ENCODE results near the gene ATG2A.

ATG2A gene

GRCh38 chr11:64891215-64891848 lies 25.7 kb downstream of the ATG2A start:
- Histone ChIP-seq H3K23ac (ENCODE audit: low read length) (no peak overlapping the region), H2AFZ (ENCODE audit: insufficient read depth, low read length, poor library complexity) (no peak overlapping the region), H2BK120ac (ENCODE audit: insufficient read depth, low read length, poor library complexity) (no peak overlapping the region), H4K12ac (ENCODE audit: low read depth, low read length) (no peak overlapping the region), H3K27ac (ENCODE audit: low read depth, low read length) (no peak overlapping the region), H3K14ac (ENCODE audit: low read length) (no peak overlapping the region), H3K18ac (ENCODE audit: low read length) (no peak overlapping the region), H3K9me3 (ENCODE audit: insufficient read depth, low read depth, low read length) (no peaks in the 10 kb centered on the region), H3K36me3 (ENCODE audit: control insufficient read depth in 1 of 2, insufficient read depth in 2 of 2, low read length in 2 of 2) (peaks cover 16 to 18% of the 10 kb centered on the region in 2 experiments), H2BK12ac (ENCODE audit: low read length) (no peak overlapping the region), H3K79me2 (ENCODE audit: control insufficient read depth, insufficient read depth, low read length, poor library complexity) (no peaks in the 10 kb centered on the region), H4K8ac (ENCODE audit: low read depth, low read length) (no peak overlapping the region), H3K9ac (ENCODE audit: low read length) (no peak overlapping the region), H3K4me1 (ENCODE audit: control insufficient read depth in 1 of 2, insufficient read depth in 2 of 2, low read length in 2 of 2) (peaks cover 7 to 9% of the 10 kb centered on the region in 2 experiments), H3K4ac (ENCODE audit: low read depth, low read length) (no peak overlapping the region), H4K91ac (ENCODE audit: low read depth, low read length) (no peak overlapping the region), H2BK5ac (ENCODE audit: low read depth, low read length, poor library complexity) (no peak overlapping the region), H3K4me2 (ENCODE audit: low read length) (no peak overlapping the region), H2AK5ac (ENCODE audit: low read length) (no peak overlapping the region), H3K4me3 (ENCODE audit: low read depth, low read length) (no peak overlapping the region), H3K27me3 (ENCODE audit: insufficient read depth, low read length) (no peaks in the 10 kb centered on the region), H3K79me1 (ENCODE audit: low read length) (peaks cover 6% of the 10 kb centered on the region)
- no peak for DNase-seq
- no CpG with 5 or more reads among the region's 25 CpGs for WGBS (ENCODE audit: extremely low coverage, insufficient coverage, insufficient read length)

GRCh38 chr11:64890522-64890939 lies 26.5 kb downstream of the ATG2A start:
- Histone ChIP-seq H3K14ac (ENCODE audit: low read length) (no peak overlapping the region), H3K27me3 (ENCODE audit: insufficient read depth, low read length) (no peaks in the 10 kb centered on the region), H4K91ac (ENCODE audit: low read depth, low read length) (no peak overlapping the region), H3K9ac (ENCODE audit: low read length) (no peak overlapping the region), H2AFZ (ENCODE audit: insufficient read depth, low read length, poor library complexity) (no peak overlapping the region), H3K23ac (ENCODE audit: low read length) (no peak overlapping the region), H3K4me3 (ENCODE audit: low read depth, low read length) (no peak overlapping the region), H2AK5ac (ENCODE audit: low read length) (no peak overlapping the region), H3K18ac (ENCODE audit: low read length) (no peak overlapping the region), H3K79me2 (ENCODE audit: control insufficient read depth, insufficient read depth, low read length, poor library complexity) (no peaks in the 10 kb centered on the region), H4K8ac (ENCODE audit: low read depth, low read length) (no peak overlapping the region), H3K36me3 (ENCODE audit: control insufficient read depth in 1 of 2, insufficient read depth in 2 of 2, low read length in 2 of 2) (peaks cover 9 to 10% of the 10 kb centered on the region in 2 experiments), H4K12ac (ENCODE audit: low read depth, low read length) (no peak overlapping the region), H3K27ac (ENCODE audit: low read depth, low read length) (no peak overlapping the region), H2BK12ac (ENCODE audit: low read length) (no peak overlapping the region), H3K4ac (ENCODE audit: low read depth, low read length) (no peak overlapping the region), H2BK5ac (ENCODE audit: low read depth, low read length, poor library complexity) (no peak overlapping the region), H3K4me1 (ENCODE audit: control insufficient read depth in 1 of 2, insufficient read depth in 2 of 2, low read length in 2 of 2) (peaks cover 7 to 9% of the 10 kb centered on the region in 2 experiments), H3K9me3 (ENCODE audit: insufficient read depth, low read depth, low read length) (no peaks in the 10 kb centered on the region), H3K79me1 (ENCODE audit: low read length) (peaks cover 6% of the 10 kb centered on the region), H2BK120ac (ENCODE audit: insufficient read depth, low read length, poor library complexity) (no peak overlapping the region), H3K4me2 (ENCODE audit: low read length) (no peak overlapping the region)
- no peak for DNase-seq
- no CpG with 5 or more reads among the region's 7 CpGs for WGBS (ENCODE audit: extremely low coverage, insufficient coverage, insufficient read length)

GRCh38 chr11:64888729-64889511 lies 28.1 kb downstream of the ATG2A start:
- Histone ChIP-seq H2BK120ac (ENCODE audit: insufficient read depth, low read length, poor library complexity) (no peak overlapping the region), H3K4me1 (ENCODE audit: control insufficient read depth in 1 of 2, insufficient read depth in 2 of 2, low read length in 2 of 2) (peaks cover 7 to 9% of the 10 kb centered on the region in 2 experiments), H3K27ac (ENCODE audit: low read depth, low read length) (no peak overlapping the region), H2AFZ (ENCODE audit: insufficient read depth, low read length, poor library complexity) (no peak overlapping the region), H2BK5ac (ENCODE audit: low read depth, low read length, poor library complexity) (no peak overlapping the region), H2BK12ac (ENCODE audit: low read length) (peak overlapping the region; percentile 16), H3K36me3 (ENCODE audit: control insufficient read depth in 1 of 2, insufficient read depth in 2 of 2, low read length in 2 of 2) (peaks cover 0 to 2% of the 10 kb centered on the region in 2 experiments), H4K12ac (ENCODE audit: low read depth, low read length) (no peak overlapping the region), H3K4me2 (ENCODE audit: low read length) (no peak overlapping the region), H3K4ac (ENCODE audit: low read depth, low read length) (no peak overlapping the region), H4K91ac (ENCODE audit: low read depth, low read length) (peak overlapping the region; percentile 25), H3K14ac (ENCODE audit: low read length) (no peak overlapping the region), H3K23ac (ENCODE audit: low read length) (no peak overlapping the region), H2AK5ac (ENCODE audit: low read length) (no peak overlapping the region), H3K79me2 (ENCODE audit: control insufficient read depth, insufficient read depth, low read length, poor library complexity) (no peaks in the 10 kb centered on the region), H4K8ac (ENCODE audit: low read depth, low read length) (peak overlapping the region; percentile 17), H3K9me3 (ENCODE audit: insufficient read depth, low read depth, low read length) (no peaks in the 10 kb centered on the region), H3K27me3 (ENCODE audit: insufficient read depth, low read length) (no peaks in the 10 kb centered on the region), H3K4me3 (ENCODE audit: low read depth, low read length) (no peak overlapping the region), H3K79me1 (ENCODE audit: low read length) (peaks cover 6% of the 10 kb centered on the region), H3K9ac (ENCODE audit: low read length) (no peak overlapping the region), H3K18ac (ENCODE audit: low read length) (no peak overlapping the region)
- WGBS (ENCODE audit: extremely low coverage, insufficient coverage, insufficient read length), result no CpG with 5 or more reads among the region's 9 CpGs
- peak; percentile 42 to 71 for DNase-seq

GRCh38 chr11:64888406-64888728 lies 28.6 kb downstream of the ATG2A start:
- H3K18ac ChIP-seq (ENCODE audit: low read length), result no peak overlapping the region
- H3K4ac ChIP-seq (ENCODE audit: low read depth, low read length), result no peak overlapping the region

More at GRCh38 chr11:64888406-64888728, 28.6 kb downstream of the ATG2A start:
- no peak for DNase-seq
- no peaks in the 10 kb centered on the region for H3K79me2 ChIP-seq (ENCODE audit: control insufficient read depth, insufficient read depth, low read length, poor library complexity)
- peak overlapping the region; percentile 83 for H4K8ac ChIP-seq (ENCODE audit: low read depth, low read length)
- H3K27me3 ChIP-seq (ENCODE audit: insufficient read depth, low read length), result no peaks in the 10 kb centered on the region
- WGBS (ENCODE audit: extremely low coverage, insufficient coverage, insufficient read length), result no CpG with 5 or more reads among the region's 8 CpGs
- no peak overlapping the region for H2BK120ac ChIP-seq (ENCODE audit: insufficient read depth, low read length, poor library complexity)
- H3K14ac ChIP-seq (ENCODE audit: low read length), result no peak overlapping the region
- H2BK5ac ChIP-seq (ENCODE audit: low read depth, low read length, poor library complexity), result no peak overlapping the region
- peaks cover 7 to 9% of the 10 kb centered on the region in 2 experiments for H3K4me1 ChIP-seq (ENCODE audit: control insufficient read depth in 1 of 2, insufficient read depth in 2 of 2, low read length in 2 of 2)
- H2BK12ac ChIP-seq (ENCODE audit: low read length), result no peak overlapping the region
- H2AK5ac ChIP-seq (ENCODE audit: low read length), result no peak overlapping the region
- no peaks in the 10 kb centered on the region for H3K9me3 ChIP-seq (ENCODE audit: insufficient read depth, low read depth, low read length)
- H2AFZ ChIP-seq (ENCODE audit: insufficient read depth, low read length, poor library complexity), result peak overlapping the region; percentile 94
- H4K91ac ChIP-seq (ENCODE audit: low read depth, low read length), result peak overlapping the region; percentile 59
- H3K23ac ChIP-seq (ENCODE audit: low read length), result no peak overlapping the region
- no peak overlapping the region for H3K4me3 ChIP-seq (ENCODE audit: low read depth, low read length)
- no peaks in the 10 kb centered on the region for H3K36me3 ChIP-seq (ENCODE audit: control insufficient read depth in 1 of 2, insufficient read depth in 2 of 2, low read length in 2 of 2)
- no peak overlapping the region for H3K9ac ChIP-seq (ENCODE audit: low read length)
- peak overlapping the region; percentile 34 for H3K4me2 ChIP-seq (ENCODE audit: low read length)
- peaks cover 6% of the 10 kb centered on the region for H3K79me1 ChIP-seq (ENCODE audit: low read length)
- no peak overlapping the region for H4K12ac ChIP-seq (ENCODE audit: low read depth, low read length)
- H3K27ac ChIP-seq (ENCODE audit: low read depth, low read length), result no peak overlapping the region
